ENCODE measurements around the gene PTPRG.

PTPRG gene

DNA sequence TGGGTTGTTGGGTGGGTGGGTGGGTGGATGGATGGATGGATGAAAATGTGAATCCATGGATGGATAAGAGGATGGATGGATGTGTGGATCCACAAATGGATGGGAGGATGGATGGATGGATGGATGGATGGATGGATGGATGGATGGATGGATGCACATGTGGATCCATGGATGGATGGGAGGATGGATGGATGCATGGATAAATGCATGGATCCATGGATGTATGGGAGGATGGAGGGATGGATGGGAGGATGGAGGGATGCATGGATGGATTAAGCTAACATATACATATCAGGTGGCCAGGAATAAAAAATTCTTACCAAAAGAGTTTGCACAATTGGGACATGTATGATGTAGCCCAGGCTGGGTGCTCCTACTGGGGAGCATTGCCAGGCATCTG lies 616.7 kb downstream of the PTPRG start:
- DNase-seq: no peak

DNA sequence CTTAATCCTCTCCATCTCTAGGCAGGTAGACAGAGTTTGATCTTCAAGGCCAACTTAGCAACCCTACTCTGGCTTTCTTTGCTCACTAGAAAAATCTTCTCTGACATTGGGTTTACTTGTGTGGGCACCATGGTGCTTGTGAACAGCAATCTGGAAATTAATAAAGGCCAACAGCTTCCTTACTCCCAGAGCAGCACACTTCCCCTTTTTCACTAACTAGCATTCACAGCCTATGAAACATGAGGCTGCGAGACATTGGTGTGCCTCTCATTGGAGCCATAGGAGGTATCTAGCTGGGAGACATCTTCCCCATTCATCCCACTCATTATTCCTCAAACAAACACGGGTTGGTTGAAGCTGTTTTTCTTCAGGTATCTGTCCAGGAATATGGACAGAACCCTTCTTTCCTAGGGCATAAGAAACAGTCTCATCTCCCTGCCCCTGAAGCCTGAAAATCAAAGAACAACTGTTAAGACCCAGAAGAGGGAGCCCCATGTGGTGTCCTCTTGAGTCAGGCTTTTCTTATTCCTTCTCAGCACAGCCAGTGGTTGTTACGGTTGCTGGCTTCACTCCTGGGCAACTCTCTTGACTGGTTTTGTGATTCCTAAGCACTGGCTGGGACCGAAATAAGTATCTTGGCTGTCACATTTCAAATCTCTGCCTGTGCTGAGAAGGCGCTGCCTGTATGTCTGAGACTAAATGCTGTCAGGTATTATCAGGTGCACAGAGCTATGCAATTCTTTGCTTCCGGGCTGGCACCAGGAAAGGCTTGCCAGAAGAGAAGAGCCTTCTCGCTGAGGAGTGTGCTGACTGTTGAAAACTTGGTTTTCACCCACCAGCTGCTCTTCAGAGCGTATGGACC lies 617.6 kb downstream of the PTPRG start:
- no peak for DNase-seq

DNA sequence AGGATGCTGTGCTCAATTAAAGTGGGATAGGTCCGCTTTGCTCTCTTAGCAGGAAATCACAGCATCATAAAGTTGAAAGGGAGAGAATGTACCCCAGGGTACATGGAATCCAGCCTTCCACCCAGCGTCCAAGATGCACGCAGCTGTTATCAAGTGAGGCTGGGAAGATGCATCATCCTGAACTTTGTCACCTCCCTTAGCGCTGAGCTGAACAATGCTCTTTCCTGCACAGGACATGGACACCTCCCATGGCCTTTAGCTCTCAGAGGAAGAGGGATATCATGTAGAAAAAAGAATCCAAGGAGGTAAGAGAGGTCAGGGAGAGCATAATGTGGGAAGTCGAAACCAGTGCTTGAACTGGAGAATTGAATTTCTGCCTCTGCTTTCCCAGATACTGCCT lies 619.1 kb downstream of the PTPRG start:
- no peak for DNase-seq

DNA sequence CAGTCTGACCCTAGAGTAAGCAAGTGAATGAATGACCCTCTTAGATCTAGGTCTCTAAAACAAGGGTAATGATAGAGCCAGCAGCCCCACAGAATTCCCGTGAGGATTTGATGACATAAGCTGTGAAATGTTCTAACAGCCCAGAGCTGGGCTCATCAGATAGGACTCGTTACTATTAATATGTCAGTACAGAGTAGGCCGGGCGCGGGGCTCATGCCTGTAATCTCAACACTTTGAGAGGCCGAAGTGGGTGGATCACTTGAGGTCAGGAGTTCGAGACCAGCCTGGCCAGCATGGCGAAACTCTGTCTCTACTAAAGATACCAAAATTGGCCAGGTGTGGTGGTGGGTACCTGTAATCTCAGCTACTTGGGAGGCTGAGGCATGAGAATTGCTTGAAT lies 621.7 kb downstream of the PTPRG start:
- DNase-seq: no peak

DNA sequence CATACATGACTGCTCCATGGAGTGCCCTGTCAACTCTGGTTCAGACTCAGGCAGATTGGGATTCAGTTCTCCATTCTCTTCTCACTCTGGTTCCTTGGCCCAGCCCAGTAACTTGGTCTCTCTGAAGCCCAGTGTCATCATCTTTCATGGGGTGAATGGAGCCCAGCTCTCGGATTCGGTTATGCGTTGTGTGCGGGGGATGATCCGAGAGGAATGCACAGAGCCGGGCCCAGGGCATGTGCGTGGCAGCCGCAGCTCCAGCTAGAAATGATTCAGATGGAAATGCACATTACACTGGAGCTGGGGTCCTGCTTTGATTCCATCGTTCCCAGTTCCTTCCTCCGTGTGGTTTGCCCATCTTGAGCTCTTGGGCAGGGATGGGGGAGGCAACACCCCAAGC lies 622.6 kb downstream of the PTPRG start:
- no peak for DNase-seq

DNA sequence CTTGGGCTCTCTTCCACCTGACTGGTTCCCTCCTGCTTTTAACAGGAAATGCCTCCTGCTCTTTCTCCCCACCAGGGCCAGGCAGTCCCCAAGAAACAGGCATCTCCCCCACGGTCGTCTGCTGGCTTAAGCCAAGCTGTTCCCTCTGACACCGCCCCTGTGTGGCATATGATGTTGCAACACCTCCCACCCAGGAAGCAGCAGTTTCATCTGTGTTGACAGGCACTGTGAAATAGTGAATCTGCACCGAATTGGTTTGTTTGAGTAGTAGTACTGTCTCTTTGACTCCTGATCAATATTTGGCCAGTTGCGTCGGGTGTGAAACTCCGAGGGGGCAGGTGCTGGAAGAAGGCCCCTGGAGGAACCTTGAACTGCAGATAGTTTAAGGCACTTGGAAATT lies 623.2 kb downstream of the PTPRG start:
- no peak for DNase-seq

DNA sequence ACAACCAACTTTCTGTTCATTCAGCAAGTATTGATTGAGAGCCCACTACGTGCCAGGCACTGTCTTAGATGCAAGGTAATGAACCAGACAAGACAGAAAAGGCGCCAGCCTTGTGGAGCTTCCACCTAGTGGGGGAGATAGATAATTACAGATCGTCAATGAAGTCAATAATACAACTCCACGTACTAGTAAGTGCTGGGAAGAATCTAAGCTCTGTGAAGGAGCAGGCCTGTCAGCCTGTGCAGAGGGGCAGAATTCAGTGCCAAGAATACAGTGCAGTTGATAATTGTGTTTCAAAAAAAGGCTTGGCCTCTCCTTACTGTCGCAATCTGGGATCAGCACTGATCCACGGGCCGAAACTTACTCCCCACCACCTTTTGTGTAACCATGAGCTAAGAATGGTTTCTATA lies 625.7 kb downstream of the PTPRG start:
- DNase-seq: no peak

DNA sequence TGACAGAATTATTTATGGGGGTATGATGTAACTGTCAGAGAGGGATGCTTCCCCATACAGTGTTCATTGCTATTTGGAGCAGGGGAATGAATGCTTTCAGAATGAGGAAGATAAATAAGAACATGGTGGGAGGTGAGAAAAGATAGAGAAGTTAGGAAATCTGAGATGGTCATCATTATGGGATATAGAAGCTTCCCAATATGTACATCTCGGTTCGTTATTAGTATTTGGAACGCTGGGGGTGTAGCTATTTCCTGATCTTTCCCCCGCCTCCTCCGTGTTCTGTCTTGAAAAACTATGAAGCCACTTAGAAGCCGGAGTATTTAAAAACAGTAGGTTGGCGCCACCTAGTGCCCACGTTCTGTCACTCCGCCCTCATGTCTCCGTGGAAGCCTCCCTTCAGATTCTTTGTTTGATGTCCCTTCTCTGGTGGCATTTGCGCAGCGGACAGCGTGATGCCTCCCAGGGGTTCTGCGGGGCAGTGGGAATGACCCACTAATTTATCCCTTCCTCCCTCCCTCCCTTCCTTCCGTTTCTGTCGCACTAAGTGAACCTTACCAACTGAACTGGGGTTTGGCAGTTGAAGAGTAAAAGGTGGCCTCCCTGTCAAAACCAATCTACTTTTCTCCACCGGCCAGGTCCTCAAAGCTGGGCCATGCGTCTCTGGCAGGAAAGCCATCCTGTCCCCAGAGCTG lies 627.5 kb downstream of the PTPRG start:
- peak; percentile 13 for DNase-seq

DNA sequence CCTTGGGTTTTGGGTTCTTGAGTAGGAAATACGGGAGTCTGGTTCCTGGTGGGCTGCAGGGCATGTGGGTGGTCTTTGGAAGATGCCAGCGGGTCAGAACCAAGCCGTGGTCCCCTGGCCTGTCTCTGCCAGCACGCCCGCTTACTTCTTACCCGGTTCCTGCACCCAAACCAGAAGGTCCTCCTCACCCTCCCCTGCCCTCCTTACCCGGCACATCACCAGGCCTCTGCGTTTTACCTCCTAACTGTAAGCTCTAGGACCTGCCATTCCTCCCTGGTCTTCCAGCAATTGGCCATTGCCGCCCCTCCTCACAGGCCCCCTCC lies 628.0 kb downstream of the PTPRG start:
- no peak for DNase-seq

DNA sequence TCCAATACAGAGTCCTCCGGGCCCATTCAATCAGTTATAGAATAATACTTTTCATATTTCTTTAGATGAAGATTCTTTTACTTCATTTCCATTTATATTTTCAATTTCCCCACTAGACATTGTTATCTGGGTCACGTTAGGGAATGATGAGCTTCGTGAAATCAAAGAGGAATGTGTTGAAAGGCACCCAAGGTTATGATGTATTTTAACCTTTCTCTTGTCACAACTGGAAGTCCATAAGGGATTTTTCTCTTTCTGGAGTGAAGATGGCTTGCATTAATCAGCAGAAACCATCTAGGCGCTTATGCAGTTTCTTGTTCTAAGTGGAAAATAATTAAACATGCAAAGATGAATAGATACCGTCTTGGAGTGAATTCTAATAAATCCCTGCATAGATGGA lies 631.5 kb downstream of the PTPRG start:
- no peak for DNase-seq

DNA sequence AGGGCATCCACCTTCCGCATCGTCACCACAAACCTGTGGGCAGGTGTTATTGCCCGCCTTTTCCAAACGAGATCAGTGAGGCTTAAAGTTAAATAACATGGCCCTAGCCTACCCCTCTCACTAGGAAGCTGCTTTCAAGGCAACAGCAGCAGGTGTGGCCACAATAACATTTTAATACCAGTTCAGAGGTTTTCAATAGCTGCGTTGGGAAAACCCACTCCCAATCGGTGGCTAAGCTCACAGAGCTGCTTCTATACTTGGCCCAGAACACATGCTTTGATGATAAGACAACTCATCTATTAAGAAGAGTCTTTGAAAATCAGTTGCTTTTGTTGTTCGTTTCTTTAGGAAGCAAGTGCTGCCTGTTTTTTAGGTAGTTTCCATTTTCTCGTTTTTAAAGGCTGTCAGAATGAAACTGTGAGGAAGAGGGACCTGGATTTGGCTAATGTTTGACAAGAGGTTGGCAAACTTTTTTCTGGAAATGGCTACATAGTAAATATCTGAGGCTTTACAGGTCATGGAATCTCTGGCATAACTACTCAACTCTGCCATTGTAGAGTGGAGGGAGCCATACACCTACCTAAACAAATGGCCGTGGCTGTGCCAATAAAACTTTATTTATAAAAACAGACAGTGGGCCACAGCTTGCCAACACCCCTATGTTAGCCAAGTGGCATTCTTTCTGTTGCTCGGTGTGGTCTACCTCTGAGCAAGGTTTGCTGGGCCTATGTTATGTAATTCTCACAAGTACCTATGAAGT lies 632.4 kb downstream of the PTPRG start:
- no peak for DNase-seq

DNA sequence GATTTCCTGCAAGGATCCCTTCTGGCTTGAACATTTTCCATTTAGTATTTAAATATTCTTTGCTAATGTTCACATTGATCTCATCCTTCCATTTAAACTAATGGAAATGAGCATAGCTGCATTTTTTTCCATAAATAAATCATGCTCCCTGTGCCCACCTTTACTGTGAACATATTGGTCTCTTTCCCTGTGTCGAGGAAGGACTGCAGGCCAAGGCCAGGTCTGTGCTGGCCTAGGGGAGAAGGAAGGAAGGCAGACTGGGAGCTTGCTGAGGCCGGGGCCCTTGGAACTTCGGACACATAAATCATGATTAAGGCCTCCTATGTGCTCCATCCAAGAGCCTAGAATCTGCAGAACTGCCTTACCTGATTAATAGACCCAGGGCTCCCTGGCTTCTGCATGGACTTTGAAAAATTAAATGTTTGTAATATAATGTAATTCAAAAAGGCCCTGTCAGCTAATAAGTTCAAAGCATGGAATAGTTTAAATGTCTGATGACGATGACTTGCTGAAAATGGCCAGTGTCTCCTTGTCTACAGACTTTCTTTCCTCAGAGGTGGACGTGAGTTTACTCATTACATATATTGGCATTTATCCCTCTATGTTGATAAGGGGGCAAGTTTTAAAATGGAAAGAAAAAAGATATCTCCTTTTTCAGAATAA lies 636.1 kb downstream of the PTPRG start:
- DNase-seq: no peak

DNA sequence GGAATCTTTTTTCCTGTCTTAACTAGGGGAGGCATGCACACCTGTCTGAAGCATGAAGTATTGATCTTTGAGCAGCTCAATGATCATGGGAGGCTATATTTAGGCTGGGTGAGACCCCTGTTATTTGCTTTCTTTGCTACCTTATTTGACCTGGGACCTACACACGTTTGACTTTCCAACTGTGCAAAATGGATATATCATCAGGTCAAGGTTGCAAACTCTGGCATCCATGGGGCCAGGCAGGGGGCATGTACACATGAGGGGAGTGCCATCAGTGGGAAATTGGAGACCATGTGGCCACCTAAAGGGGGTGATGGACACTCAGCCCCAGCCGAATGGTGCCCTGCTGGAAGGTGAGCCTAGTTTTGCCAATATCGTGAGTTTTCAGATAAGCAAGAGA lies 637.8 kb downstream of the PTPRG start:
- DNase-seq: no peak

DNA sequence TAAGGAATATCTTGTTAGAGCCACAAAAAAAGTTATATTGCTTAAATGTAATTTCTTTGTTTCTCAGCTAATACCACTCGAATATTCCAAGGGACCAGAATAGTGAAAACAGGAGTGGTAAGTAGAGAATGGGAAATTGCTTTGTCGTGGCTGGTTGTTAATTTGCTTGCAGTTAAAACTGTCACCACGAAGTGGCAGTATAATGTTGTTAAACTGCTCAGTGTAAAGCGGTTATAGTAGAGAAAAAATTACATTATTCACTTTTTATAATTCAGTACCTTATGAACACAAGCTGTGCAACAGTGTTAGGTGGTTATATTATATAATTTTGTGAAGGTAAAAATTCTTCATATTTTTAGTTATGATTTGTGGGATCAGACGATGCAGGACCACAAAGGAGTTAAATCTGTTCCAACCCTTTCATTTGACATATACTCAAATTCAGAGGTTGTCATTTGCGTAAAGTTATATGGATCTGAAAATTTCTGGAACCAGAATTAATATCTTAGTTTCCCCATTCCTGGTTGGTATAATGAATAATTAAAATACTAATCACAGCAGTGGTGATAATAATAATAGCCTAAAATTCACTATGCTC lies 640.2 kb downstream of the PTPRG start:
- DNase-seq: no peak

DNA sequence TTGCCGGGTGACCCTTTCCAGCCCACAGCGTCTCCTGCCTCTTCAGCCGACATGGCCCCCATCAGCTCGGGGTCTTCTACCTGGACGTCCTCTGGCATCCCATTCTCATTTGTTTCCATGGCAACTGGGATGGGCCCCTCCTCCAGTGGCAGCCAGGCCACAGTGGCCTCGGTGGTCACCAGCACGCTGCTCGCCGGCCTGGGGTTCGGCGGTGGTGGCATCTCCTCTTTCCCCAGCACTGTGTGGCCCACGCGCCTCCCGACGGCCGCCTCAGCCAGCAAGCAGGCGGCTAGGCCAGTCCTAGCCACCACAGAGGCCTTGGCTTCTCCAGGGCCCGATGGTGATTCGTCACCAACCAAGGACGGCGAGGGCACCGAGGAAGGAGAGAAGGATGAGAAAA lies 641.8 kb downstream of the PTPRG start:
- DNase-seq: no peak

DNA sequence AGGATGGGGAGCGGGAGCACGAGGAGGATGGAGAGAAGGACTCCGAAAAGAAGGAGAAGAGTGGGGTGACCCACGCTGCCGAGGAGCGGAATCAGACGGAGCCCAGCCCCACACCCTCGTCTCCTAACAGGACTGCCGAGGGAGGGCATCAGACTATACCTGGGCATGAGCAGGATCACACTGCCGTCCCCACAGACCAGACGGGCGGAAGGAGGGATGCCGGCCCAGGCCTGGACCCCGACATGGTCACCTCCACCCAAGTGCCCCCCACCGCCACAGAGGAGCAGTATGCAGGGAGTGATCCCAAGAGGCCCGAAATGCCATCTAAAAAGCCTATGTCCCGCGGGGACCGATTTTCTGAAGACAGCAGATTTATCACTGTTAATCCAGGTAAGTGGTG lies 642.2 kb downstream of the PTPRG start:
- DNase-seq: no peak

DNA sequence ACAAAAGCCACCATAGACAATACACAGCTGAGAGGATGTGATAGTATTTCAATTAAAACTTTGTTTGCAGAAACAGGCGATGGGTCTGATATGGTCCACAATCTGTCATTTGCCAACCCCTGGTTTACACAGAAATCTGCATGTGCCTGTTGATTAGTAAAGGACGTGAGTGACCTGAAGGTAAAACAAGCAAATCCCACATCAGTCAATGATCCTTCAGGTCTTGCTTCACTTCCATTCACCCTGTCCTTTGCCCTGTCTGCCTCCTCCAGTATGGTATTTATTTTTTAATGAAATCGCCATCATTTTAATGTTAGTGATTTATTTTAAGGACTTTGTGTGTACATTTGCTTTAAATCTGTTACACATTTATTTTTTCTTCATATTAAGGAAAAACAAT lies 645.8 kb downstream of the PTPRG start:
- DNase-seq: no peak

DNA sequence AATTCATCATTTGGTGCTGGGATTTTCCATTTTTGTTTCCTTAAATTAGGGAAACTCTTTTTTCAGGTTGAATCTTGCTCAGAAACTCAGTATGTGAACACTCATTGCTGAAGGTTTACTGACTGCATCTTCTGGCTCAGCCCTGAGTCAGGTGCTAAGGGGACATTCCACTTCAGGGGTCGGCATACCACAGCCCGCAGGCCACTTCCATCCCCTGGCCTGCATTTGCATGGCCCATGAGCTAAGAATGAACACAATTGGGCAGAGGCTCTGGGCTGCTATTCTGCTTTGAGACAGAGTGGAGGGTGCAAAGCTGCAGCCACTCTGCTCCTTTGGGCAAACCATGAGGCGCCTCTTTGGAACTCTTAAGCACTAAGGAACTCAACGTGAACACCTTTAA lies 647.0 kb downstream of the PTPRG start:
- no peak for DNase-seq

DNA sequence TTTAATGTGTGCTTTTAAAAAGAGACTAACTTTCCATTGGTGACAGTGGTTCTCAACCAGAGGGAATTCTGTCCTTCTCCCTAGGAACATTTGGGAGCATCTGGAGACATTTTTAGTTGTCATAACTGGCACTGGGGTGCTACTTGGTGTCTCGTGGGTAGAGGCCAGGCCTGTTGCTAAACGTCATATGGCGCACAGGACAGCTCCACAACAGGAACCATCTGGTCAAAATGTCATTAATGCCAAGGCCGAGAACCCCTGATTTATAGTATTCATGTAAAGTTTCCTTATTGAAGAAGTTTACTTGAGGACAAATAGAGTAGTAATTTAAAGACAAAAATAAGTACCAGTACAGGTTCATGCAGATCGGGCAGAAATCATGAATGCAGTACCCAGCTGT lies 647.7 kb downstream of the PTPRG start:
- no peak for DNase-seq

DNA sequence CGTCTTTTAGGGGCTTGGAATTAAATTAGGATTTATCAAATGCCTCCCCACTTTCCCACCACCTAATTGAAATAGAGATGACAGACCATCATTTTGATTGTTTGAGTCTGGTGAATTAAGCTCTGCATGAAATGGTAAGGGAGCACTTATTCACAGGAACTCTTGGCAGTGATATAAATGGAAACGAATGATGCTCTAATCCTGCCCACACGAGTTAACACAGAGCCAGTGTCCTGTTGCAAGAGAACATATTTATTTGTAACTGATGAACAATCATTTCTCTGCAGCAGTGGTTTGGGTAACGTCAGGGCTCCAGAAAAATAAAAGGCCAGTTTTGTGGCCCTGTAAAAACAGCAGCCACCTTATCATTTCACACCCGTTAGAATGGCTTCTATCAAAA lies 648.6 kb downstream of the PTPRG start:
- no peak for DNase-seq

DNA sequence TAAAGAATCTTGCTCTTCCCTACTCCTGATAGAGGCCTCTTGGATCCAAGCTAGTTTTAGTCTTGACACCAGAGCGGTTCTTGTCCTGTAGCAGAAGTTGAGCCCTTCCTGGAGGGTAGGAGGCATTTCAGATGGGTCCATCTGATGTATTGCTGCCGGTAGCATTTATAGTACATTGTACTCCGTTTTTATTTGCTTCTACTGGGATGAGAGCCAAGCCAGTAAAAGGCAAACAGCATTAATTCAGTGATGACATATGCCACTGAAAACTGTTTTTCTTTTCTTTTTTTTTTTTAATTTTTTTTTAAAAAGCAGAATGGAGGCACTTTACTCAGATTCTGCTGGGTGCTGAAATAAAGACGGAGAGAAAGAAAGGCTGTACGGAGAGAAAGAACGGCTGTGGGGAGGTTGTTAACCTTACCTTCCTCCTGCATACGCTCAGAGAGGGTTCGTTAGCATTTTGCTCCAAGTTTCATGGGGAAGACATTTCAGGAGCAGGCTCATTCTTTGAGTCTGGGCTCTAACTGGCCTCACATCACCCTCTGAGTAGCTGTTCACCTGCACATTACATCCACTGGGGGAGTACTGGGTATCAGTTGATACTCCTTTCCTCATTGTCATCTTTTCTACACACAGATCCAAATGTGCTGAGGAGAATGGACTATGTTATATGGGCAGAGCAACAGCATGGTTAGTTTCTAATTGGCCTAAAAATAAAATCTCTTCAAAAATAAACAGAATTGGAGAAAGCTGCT lies 650.5 kb downstream of the PTPRG start:
- no peak for DNase-seq

DNA sequence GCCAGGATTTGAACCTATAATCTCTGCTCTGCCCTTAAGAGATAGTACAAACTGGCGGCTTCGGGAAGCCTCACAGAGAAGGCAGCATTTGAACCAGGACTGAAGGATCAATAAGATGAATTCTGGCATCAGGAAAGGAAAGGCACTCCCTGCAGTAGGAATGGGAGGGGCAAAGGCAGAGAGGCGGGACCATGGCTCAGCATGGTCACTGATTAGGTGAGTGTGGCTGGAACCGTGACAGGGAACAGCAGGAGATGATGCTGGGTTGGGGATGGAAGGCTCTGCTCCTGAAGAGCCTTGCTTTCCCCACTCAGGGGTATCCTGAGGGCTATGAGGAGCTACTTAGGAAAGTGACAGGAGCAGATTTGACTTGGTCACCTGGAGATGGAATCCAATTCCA lies 653.5 kb downstream of the PTPRG start:
- no peak for DNase-seq

Data from NCI-H187 treated with DMSO at 0.1 percent for 48 hours (cell line).